ENCODE measurements around the gene CORIN.

GRCh38 chr4:47816748-47817147 lies 21.1 kb downstream of the CORIN start:
- no peak for TF ChIP-seq ZNF311 (tag by site-specific recombination; IDR thresholded peaks at IDR 0.05; ENCODE audit: borderline replicate concordance)
- no peak for TF ChIP-seq CTCF (tag by site-specific recombination; IDR thresholded peaks at IDR 0.05)
- no peak for TF ChIP-seq REPIN1 (tag by site-specific recombination; IDR thresholded peaks at IDR 0.05; ENCODE audit: low read depth)
